ENCODE measurements around the gene NR2F6. TPM values are rescaled to one million over a fixed set of nuclear protein-coding genes. Genes with fewer than 3 reads are reported as not detected.

Gene NR2F6
- 55.1 and 64.8 TPM in 2 replicates for total RNA-seq (2014; rRNA removed; shearing (Covaris generic))

DNA sequence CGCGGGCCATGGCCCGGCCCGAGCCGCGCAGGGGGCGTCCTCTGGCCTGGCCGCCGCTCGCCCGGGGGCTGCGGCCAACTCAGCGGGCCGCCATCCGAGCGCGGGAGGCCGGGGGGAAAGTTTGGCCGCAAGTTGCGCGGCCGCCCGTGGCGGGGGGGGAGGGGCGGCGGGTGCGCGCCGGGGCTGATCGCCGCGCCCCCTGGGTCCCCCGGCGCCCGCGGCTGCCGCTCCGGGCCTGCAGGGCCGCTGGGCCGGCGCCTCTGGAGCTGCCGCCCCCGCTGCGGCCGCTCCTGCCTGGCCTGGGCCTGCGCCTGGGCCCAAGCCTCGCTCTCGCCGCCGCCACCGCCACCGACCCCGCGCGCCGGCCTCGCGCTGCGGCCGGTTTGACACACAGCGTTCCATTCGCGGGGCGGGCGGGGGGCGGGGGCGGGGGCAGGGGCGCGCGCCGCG, at the start of gene NR2F6:
Gene NR2F6, minus strand, starts transcription at position 385 of the 450 bp plus-strand sequence. CDS start 699 bp downstream, outside the sequence.
- Histone ChIP-seq H3K36me3 (peaks cover 5% of the 10 kb centered on the region; the same call in 1 of the 2 replicates), H3K4me3 (peak within 1 kb of the TSS; percentile 89), H3K27ac (peak within 1 kb of the TSS; percentile 44; the same call in 1 of the 2 replicates), H3K27me3 (replicated peaks) (no peaks in the 10 kb centered on the region), H3K9me3 (replicated peaks) (no peaks in the 10 kb centered on the region; the same call in 1 of the 2 replicates), H3K4me1 (replicated peaks) (peaks cover 33% of the 10 kb centered on the region)
- no peak for DNase-seq (ENCODE audit: low read depth in 1 of 2, low spot score in 2 of 2)

DNA sequence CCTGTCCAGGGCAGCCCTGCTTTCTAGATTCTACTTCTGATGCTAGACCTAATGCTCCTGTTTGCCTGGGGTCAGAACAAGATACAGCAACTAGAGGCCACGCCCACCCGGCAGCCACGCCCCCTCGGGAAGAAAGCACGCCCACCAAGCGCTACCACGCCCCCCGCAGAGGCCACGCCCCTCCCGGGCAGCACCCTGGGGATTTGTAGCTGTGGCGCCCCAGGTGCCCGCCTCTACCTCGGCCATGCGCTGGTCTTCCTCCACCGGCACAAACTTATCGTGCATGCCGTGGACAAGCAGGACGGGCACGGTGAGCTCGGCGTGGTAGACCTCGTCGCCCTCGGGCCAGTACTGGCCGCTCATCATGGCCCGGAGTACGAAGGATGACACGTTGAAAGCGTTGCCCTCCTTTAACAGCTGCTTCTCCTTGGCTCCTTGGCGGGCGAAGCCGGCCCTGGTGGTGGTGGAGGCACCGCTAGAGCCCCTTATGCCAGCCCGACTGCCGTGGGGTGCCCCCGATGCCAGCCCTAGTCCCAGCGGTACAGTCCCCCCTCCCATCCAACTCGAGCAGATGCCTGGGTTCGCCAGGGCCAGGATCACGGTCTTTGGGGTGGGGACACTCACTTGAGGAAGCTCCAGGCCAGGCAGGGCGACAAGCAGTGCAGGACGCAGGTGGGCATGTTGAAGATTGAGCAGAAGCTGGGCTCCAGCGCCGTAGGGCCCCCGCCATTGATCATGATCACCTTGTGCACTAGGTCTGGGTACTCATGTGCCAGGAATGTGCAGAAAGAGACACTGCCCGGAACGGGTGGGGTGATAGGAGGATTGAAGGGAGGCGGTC, 48.6 kb upstream of the NR2F6 start:
- peak in 1 of 2 experiments; percentile 62 for DNase-seq (ENCODE audit: low read depth in 1 of 2, low spot score in 2 of 2)

GRCh38 chr19:17293605-17294004, 47.9 kb upstream of the NR2F6 start:
- no peak for DNase-seq (ENCODE audit: low read depth in 1 of 2, low spot score in 2 of 2)
- H3K4me3 ChIP-seq: no peak overlapping the region
- no peaks in the 10 kb centered on the region for H3K36me3 ChIP-seq
- no peak overlapping the region for H3K27ac ChIP-seq
- H3K27me3 ChIP-seq (replicated peaks): no peaks in the 10 kb centered on the region
- peaks cover 15% of the 10 kb centered on the region for H3K4me1 ChIP-seq (replicated peaks)
- no peaks in the 10 kb centered on the region for H3K9me3 ChIP-seq (replicated peaks)

More for the DNA sequence above, 48.6 kb upstream of the NR2F6 start:
- H3K4me1 ChIP-seq (replicated peaks): peaks cover 15% of the 10 kb centered on the region
- no peaks in the 10 kb centered on the region for H3K9me3 ChIP-seq (replicated peaks)
- H3K4me3 ChIP-seq: no peak overlapping the region
- H3K36me3 ChIP-seq: no peaks in the 10 kb centered on the region
- H3K27me3 ChIP-seq (replicated peaks): no peaks in the 10 kb centered on the region
- H3K27ac ChIP-seq: no peak overlapping the region

DNA sequence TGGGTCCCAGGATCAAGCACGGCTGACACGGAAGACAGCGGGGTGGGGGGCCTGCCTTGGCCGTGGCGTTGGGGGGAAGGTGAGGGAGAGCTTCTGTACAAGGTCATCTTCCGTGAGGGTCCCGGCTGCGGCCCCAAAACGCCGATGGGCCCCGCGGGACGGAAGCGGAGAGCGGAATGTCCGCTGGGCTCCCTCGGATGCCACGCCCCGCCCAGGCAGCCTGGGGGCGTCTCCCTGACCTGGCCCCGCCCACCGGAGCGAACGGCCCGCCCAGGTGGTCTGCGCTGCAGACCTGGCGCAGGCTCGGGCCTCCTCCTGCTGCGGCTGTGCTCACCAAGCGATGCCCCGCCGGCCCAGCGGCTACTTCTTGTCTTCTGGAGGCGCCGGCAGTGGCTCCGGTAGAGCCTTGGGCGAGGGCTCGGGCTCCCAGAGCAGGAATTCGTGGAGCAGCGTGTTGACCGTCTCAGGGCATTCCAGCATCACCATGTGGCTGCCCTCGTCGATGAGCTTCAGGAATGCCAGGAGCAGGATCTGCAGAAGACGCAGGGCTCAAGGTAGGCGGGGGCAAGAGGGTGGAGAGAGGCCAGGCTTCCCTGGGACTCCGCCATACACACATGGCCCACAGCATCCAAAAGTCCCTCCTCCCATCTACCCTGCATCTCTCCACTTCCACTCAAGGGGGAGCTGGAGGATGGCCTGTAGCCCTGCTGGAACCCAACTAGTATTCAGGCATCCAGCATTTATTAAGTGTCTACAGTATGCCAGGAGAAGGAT, 46.8 kb upstream of the NR2F6 start:
- peak; percentile 79 to 83 for DNase-seq (ENCODE audit: low read depth in 1 of 2, low spot score in 2 of 2)
- H3K4me3 ChIP-seq: peak overlapping the region; percentile 46
- H3K27me3 ChIP-seq (replicated peaks): no peaks in the 10 kb centered on the region
- H3K36me3 ChIP-seq: no peaks in the 10 kb centered on the region
- H3K9me3 ChIP-seq (replicated peaks): no peaks in the 10 kb centered on the region
- H3K4me1 ChIP-seq (replicated peaks): peaks cover 15% of the 10 kb centered on the region
- peak overlapping the region; percentile 34; the same call in 1 of the 2 replicates for H3K27ac ChIP-seq

GRCh38 chr19:17289489-17289888, 43.8 kb upstream of the NR2F6 start:
- Histone ChIP-seq H3K27ac (no peak overlapping the region), H3K4me1 (replicated peaks) (peaks cover 11% of the 10 kb centered on the region), H3K4me3 (no peak overlapping the region), H3K27me3 (replicated peaks) (no peaks in the 10 kb centered on the region), H3K9me3 (replicated peaks) (no peaks in the 10 kb centered on the region), H3K36me3 (no peaks in the 10 kb centered on the region)
- DNase-seq (ENCODE audit: low read depth in 1 of 2, low spot score in 2 of 2): peak; percentile 20 to 82

GRCh38 chr19:17286752-17287151, 41.0 kb upstream of the NR2F6 start:
- Histone ChIP-seq H3K27me3 (replicated peaks) (peaks cover 8% of the 10 kb centered on the region), H3K4me3 (no peak overlapping the region), H3K27ac (no peak overlapping the region), H3K36me3 (no peaks in the 10 kb centered on the region), H3K4me1 (replicated peaks) (peaks cover 13% of the 10 kb centered on the region), H3K9me3 (replicated peaks) (no peaks in the 10 kb centered on the region)
- DNase-seq (ENCODE audit: low read depth in 1 of 2, low spot score in 2 of 2): no peak

- H3K9me3 ChIP-seq (replicated peaks): no peaks in the 10 kb centered on the region
- peaks cover 13% of the 10 kb centered on the region for H3K27me3 ChIP-seq (replicated peaks)
- H3K36me3 ChIP-seq: no peaks in the 10 kb centered on the region
- peaks cover 16% of the 10 kb centered on the region for H3K4me1 ChIP-seq (replicated peaks)
- no peak overlapping the region for H3K4me3 ChIP-seq
- DNase-seq (ENCODE audit: low read depth in 1 of 2, low spot score in 2 of 2): no peak
- H3K27ac ChIP-seq: no peak overlapping the region
Observed at GRCh38 chr19:17286263-17286662, 40.5 kb upstream of the NR2F6 start.

- Histone ChIP-seq H3K36me3 (no peaks in the 10 kb centered on the region), H3K4me3 (no peak overlapping the region), H3K27ac (no peak overlapping the region), H3K9me3 (replicated peaks) (no peaks in the 10 kb centered on the region), H3K27me3 (replicated peaks) (peaks cover 14% of the 10 kb centered on the region), H3K4me1 (replicated peaks) (peaks cover 16% of the 10 kb centered on the region)
- no peak for DNase-seq (ENCODE audit: low read depth in 1 of 2, low spot score in 2 of 2)
Observed at GRCh38 chr19:17285415-17286135, 39.9 kb upstream of the NR2F6 start.

DNA sequence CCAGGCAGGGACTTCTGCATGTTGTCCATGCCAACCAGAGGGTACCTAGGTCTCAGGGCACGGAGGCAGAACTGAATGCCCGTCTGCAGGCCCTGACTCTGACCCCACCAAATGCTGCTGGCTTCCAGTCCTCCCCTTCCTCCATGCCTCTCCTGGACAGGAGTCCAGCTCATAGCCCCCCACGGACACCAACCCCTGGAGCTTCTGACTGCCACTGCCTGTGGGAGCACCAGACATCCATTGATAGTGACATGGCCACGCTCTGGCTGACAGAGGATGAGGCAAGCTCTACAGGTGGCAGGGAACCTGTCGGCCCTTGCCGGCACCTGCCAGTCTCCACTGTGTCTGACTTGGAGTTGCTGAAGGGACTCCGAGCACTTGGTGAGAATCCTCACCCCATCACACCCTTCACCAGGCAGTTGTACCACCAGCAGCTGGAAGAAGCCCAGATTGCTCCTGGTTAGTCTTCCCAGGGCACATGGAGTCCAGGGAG, 37.8 kb upstream of the NR2F6 start:
- DNase-seq (ENCODE audit: low read depth in 1 of 2, low spot score in 2 of 2): no peak
- Histone ChIP-seq H3K27ac (no peak overlapping the region), H3K4me1 (replicated peaks) (peaks cover 16% of the 10 kb centered on the region), H3K36me3 (peaks cover 4% of the 10 kb centered on the region; the same call in 1 of the 2 replicates), H3K4me3 (no peak overlapping the region), H3K9me3 (replicated peaks) (no peaks in the 10 kb centered on the region), H3K27me3 (replicated peaks) (peaks cover 14% of the 10 kb centered on the region)

GRCh38 chr19:17282488-17283125, 36.9 kb upstream of the NR2F6 start:
- DNase-seq (ENCODE audit: low read depth in 1 of 2, low spot score in 2 of 2): peak; percentile 81 to 88
- H3K36me3 ChIP-seq: peaks cover 9% of the 10 kb centered on the region
- H3K27me3 ChIP-seq (replicated peaks): peaks cover 14% of the 10 kb centered on the region
- peaks cover 16% of the 10 kb centered on the region for H3K4me1 ChIP-seq (replicated peaks)
- H3K9me3 ChIP-seq (replicated peaks): no peaks in the 10 kb centered on the region
- H3K27ac ChIP-seq: no peak overlapping the region
- H3K4me3 ChIP-seq: no peak overlapping the region

DNA sequence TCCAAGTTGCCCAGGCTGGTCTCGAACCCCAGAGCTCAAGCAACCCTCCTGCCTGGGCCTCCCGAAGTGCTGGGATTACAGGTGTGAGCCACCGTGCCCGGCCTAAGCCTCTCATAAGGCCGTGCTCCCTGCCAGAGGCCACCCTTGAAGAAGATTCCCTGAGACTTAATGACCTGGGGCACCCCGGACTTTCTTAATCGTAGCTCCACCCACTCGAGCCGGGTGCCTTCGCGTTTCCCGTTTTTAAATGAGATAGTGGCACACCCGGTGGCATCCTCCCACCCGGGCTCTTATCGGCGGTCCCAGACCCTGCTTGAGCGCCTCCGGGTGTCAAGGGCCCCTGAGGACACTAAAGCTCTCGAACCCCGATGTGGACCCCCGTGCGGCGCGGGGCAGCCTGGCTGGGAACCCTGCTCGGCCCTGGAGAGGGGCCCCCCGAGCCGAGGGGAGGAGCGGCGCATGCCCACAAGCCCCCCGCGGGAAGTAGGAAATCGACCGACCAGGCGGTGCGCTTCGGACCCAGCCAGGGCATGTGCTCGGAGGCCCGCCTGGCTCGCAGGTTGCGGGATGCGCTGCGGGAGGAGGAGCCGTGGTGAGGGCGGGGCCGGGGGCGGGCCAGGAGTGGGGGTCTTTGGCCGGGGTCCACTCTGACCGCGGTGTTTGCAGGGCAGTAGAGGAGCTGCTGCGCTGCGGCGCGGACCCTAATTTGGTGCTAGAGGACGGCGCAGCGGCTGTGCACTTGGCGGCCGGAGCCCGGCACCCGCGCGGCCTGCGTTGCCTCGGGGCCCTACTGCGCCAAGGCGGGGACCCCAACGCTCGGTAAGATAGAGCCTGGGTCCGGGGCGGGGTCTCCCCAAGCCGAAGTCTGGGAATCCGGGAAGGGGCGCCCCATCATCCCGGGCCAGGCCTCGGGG, 35.9 kb upstream of the NR2F6 start, which contains the start of gene ANKLE1:
Gene ANKLE1, plus strand, starts transcription at position 511 of the 914 bp plus-strand sequence. Its CDS starts 20 bp downstream, at position 531.
- no peaks in the 10 kb centered on the region for H3K9me3 ChIP-seq (replicated peaks)
- H3K27me3 ChIP-seq (replicated peaks): peaks cover 14% of the 10 kb centered on the region
- 0 out of 2 replicates have a peak within 1 kb of the TSS, but pooled peaks have one; percentile 6 for H3K4me3 ChIP-seq
- H3K4me1 ChIP-seq (replicated peaks): peaks cover 16% of the 10 kb centered on the region
- peaks cover 15% of the 10 kb centered on the region for H3K36me3 ChIP-seq
- no peak within 1 kb of the TSS for H3K27ac ChIP-seq
- DNase-seq (ENCODE audit: low read depth in 1 of 2, low spot score in 2 of 2): no peak

DNA sequence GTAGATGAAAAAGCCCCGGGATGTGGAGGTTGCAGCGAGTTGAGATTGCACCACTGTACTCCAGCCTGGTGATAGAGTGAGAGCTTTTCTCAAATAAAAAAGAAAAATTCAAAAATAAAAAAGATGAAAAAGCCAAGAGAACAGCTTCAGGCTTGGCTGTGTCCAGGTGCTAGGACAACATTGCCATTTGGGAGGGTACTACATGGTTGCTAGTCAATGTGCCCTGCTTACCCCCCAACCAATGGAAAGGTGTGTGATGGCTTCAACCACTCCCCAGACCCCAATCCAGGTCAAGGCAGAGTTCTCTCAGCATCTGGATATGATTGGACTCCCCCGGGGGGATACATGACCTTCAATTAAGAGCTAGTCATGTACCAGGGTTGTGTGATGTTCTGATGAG, 33.7 kb upstream of the NR2F6 start:
- no peak for DNase-seq (ENCODE audit: low read depth in 1 of 2, low spot score in 2 of 2)
- Histone ChIP-seq H3K27me3 (replicated peaks) (peaks cover 14% of the 10 kb centered on the region), H3K4me1 (replicated peaks) (peaks cover 16% of the 10 kb centered on the region), H3K27ac (no peak overlapping the region), H3K9me3 (replicated peaks) (no peaks in the 10 kb centered on the region), H3K36me3 (peaks cover 37% of the 10 kb centered on the region), H3K4me3 (no peak overlapping the region)

Measured in SJSA1 (cell line).